Activated T-helper 1 cell treated with anti-CD3 and anti-CD28 coated beads, Interleukin-2, amount 50 U/mL, for 16 hours (primary cell): Measurements from ENCODE around the gene C16orf96.

Experiments used
- DNase-seq, 2 donors: peaks; one replicate each; pipeline ENCODE4 v3.0.0-alpha.2; 2020; ENCODE audit warnings: low read depth in 1 of 2, low spot score in 1 of 2

The C16orf96 gene

DNA sequence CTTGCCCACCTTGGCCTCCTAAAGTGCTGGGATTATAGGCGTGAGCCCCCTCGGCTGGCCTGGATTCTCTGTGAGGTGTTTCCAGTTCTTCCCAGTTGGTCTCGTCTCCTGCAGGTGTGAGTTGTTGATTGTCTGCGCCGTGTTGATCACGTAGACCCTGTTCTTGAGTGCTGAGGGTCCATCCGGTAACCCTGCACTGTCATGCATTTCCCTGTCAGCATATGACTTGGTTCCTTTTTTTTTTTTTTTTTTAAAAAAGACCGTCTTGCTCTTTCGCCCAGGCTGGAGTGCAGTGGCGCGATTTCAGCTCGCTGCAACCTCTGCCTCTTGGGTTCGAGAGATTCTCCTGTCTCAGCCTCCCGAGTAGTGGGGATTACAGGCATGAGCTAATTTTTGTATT, 85.8 kb downstream of the C16orf96 start:
- DNase-seq = no peak

DNA sequence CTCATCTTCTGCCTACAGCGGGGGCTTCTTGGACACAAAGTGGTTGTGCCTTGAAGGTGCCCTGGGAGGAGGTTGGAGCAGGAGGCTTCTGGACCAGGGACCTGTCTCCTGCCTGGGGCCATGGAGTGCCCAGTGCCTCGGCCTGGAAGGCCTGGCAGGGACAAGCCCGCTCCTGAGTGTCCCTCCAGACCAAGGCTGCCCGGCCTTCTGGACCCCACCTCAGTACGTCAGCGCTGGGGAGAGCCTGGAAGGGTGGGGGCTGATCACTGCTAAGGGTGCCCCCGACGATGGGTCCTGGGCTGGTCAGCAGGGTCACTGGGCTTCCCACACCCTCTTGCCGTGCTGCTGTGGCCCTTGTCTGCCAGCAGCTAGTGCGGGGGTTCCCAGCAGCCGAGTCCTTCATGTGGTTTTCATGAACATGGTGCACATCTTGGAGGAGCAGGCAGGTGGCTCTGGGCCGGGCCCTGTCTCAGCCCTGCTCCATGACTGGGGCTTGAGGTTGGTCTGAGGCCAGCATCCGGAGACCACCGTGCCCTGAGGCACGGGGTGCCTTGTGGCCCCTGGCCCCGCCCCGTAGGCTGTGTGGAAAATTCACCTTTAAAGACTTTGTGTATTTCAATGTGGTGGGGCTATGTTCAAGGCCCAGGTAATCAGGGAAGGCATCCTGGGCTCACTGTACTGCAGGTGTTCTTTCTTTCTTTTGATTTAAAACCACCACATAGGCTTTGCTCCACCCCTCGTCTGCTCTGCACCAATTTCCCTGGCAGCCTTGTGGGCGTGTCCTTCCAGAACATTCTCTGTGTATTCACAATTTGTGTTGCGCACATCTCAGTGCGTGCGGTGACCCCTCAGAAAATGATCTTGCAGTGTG, 90.9 kb downstream of the C16orf96 start:
- DNase-seq = no peak

- no peak for DNase-seq
Measured at GRCh38 chr16:4647644-4647980, 91.5 kb downstream of the C16orf96 start.

GRCh38 chr16:4648917-4649316, 92.8 kb downstream of the C16orf96 start:
- no peak for DNase-seq

GRCh38 chr16:4649744-4650442, 93.8 kb downstream of the C16orf96 start:
- no peak for DNase-seq
